NCI-H345 (cell line): ENCODE measurements around the gene PRLH.

Source experiments
- DNase-seq: peaks from one replicate; lab custom pipeline; 2025; lab: John Stamatoyannopoulos, UW

The PRLH gene

GRCh38 chr2:237539681-237540080, 26.7 kb upstream of the PRLH start:
- no peak for DNase-seq

DNA sequence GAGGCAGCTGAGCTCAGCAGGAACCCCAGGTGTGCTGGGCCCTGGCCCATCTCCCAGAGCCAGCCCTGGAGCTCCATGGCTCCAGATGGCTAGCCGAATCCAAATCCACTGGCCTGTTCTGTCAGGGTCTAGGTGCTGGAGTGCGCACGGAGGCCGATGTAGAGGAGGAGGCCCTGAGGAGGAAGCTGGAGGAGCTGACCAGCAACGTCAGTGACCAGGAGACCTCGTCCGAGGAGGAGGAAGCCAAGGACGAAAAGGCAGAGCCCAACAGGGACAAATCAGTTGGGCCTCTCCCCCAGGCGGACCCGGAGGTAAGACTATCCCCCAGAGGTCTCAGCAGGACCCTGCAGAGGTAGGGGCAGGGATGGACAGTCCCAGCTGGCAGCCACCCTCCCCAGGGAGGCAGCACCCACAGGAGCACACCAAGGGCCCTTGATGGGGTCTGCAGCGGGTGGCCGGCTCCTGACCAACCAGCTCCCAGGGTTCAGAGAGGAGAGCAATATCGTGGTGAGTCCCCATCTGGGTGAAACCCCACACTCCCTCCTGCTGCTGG, 26.1 kb upstream of the PRLH start:
- peak; percentile 32 for DNase-seq

- peak; percentile 69 for DNase-seq
Observed at GRCh38 chr2:237540823-237541222, 25.6 kb upstream of the PRLH start.

DNA sequence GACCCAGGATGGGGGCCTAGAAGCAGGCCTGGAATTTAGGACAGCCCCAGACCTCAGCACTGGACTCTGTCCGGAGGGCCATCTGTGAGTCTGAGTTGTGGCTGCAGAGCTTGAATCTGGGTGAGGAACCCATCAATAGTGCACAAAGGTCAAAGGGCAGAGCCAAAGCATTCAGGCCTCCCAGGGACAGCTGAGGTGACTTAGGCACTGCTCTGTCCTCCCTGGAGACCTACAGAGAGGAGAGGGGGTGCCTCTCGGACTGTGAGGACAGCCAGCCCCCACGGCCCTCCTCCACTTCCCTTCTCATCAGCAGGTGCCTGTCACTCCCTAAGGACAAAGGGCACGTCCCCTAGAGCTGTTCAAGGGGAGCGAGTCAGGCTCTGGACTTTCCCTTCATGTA, 25.1 kb upstream of the PRLH start:
- no peak for DNase-seq

GRCh38 chr2:237542001-237542704, 24.2 kb upstream of the PRLH start:
- DNase-seq: no peak

DNA sequence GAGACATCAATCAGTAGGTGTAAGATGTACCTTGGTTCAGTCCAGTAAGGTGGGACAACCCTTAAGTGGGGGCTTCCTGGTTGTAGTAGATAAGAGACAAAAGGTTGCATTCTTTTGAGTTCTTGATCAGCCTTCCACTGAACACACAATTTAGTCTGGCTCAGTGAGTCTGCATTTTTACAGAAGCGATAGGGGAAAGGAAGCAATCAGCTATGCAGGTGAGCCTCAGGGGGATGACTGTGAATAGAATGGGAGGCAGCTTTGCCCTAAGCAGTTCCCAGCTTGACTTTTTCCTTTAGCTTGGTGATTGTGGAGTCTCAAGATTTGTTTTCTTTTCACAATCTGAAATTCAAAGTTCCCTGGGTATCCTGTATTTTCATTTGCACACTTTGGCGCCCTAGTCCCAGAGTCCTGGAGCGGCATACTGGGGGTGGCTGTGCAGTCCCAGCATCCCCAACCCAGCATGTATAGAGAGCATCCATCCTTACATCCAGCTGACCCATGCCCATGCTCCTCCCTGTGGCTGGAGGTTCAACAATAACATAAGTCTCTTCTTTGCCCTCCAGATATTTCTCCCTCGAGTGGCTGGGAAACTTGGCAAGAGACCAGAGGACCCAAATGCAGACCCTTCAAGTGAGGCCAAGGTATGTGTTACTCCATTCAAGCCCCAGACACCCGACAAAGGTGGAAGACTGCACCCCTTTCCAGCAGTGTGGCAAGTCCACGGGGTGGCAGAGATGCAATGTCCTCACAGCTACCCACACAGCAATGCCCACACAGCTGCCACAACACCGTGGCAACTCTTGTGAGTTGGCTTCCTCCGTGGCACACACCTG, 20.1 kb upstream of the PRLH start:
- no peak for DNase-seq

DNA sequence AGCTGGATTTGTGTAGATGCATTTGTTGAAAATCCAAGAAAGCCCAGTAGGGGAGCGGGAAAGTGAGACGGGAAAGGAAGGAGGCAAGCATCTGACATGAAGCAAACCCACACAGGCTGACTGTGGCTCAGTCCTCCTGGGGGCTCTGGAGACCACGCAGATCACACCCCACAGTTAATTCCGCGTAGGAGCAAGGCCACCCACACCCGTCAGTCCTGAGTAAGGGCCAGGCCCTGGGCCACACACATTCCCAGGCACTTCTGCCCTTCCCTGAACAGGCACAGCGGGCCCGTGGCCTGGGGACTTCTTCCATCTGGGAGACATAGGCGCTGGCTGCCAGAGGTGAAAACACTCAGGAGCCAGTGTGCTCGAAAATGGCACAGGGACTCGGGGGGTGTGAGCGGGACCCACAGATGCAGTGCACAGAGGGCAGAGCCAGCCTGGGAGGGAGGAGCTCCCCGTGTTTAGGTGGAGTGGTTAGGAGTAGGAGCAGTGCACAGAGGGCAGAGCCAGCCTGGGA, 19.4 kb upstream of the PRLH start:
- DNase-seq: peak; percentile 6

- DNase-seq: peak; percentile 80
Observed at GRCh38 chr2:237547841-237548416, 18.4 kb upstream of the PRLH start.

DNA sequence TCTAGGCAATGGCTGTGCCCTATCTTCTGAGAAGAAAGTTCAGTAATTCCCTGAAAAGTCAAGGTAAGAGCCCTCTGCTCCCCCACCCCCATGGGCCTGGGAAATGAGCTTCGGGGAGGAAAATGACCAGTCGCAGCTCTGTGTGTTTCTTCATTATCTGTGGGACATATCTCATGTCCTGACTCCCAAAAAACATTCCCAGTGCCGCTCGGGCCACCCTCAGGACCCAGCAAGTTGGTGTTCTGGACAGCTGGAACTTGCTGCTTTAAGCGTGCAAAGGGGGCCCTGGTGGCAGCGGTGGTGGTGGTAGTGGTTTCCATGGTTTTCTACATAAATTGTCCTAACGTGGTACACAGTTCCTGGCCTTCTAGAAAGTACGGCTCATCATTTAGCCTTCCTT, 17.2 kb upstream of the PRLH start:
- no peak for DNase-seq

GRCh38 chr2:237549643-237550415, 16.5 kb upstream of the PRLH start:
- DNase-seq: peak; percentile 25

DNA sequence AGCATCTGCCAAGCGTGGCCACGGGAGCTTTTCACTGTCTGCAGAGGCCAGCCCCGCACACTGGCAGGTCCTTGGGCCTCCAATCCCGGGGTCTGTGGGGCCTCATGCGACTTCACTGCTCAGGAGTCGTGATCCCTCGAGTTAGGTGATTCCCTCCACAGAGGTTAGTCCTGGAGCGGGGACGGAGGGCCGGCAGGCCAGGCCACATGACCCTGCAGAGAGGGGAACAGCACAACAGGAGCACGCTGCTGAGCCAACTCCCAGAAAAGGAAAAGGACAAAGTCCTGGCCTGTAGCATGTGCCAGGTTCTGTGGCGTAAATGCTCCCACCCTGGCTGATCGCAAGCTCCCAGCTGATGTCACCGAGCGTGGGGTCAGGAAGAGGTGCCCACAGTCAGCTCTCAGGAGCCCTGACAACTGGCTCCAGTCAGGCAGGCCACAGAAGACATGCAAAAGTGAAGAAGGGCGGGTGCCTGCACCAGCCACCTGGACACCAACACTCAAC, 15.3 kb upstream of the PRLH start:
- DNase-seq: no peak

DNA sequence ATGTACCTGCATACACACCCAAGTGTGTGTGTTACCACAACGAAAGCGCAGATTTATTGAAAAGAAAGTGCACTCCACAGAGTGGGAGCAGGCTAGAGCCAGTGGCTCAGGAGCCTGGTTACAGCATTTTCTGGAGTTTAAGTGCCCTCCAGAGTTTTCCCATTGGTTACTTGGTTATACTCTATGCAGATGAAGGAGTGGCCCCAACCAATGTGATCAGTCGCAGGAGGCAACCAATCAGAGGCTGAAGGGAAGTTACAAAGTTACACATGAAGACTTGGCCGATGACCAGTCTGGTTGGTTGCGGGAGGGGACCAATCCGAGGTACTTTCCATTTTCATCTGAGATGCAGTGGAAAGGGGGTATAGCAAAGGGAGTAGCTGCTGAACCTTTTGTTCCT, 13.5 kb upstream of the PRLH start:
- no peak for DNase-seq

DNA sequence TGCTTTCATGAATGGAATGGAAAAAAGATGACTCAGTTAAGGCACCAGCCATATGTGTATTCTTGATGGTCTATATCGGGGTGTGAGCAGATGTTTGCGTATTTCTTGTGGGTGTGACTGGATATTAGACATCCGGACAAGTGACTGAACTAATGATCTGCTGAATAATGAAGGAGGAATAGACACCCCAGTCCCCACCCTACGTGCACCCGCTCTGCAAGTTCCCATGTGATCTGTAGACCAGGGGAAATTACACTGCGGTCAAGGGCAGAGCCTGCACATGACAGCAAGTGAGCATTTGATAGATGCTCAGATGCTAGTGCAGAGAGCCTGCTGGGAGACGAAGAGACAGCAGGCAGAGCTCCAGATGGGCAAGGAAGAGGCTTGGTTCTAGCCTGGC, 12.4 kb upstream of the PRLH start:
- DNase-seq: no peak

GRCh38 chr2:237555560-237555959, 10.8 kb upstream of the PRLH start:
- no peak for DNase-seq

DNA sequence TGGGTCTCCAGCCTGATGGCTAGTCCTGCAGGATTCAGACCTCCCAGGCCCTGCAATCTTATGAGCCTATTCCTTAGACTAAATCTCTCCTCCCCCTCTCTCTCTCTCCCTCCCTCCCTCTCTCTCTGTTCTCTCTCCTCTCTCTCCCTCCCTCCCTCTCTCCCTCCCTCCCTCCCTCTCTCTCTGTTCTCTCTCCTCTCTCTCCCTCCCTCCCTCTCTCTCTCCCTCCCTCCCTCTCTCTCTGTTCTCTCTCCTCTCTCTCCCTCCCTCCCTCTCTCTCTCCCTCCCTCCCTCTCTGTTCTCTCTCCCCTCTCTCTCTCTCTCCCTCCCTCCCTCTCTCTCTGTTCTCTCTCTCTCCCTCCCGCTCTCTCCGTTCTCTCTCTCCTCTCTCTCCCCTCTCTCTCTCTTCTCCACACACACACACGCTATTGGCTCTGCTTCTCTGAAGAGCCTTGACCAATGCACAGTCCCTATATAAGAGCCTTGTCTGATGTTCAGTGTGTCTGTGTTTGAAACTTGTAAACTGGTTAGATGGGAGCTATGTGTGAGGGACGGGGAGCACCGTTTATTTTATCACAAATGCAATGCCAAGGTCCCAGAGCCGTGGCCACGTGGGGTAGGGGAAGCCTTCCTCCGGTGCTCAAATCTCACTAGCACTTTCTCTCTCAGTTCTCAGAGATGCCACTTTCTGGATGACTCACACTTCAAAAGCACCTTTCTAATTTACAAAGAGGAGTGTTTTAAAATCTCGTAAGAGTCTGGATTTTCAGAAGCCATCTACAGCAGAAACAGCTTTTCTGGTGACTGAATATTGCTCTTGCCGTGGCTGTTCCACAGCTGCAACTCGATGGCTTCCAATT, 9.4 kb upstream of the PRLH start:
- DNase-seq: no peak

DNA sequence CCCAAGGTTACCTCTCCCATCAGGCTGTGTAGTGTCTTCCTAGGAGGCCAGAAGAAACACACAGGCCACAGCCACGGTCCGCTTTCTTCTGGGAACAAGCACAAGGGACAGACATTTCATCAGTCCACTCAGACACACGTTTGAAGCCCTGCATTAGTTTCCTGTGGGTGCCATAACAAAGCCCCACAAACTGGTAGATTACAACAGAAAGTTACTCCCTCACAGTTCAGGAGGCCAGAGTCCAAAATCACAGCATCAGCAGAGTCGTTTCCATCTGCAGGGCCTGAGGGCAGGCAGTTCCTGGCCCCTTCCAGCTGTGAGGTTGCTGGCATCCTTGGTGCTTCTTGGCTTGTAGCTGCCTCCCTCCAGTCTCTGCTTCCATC, 8.8 kb upstream of the PRLH start:
- no peak for DNase-seq

DNA sequence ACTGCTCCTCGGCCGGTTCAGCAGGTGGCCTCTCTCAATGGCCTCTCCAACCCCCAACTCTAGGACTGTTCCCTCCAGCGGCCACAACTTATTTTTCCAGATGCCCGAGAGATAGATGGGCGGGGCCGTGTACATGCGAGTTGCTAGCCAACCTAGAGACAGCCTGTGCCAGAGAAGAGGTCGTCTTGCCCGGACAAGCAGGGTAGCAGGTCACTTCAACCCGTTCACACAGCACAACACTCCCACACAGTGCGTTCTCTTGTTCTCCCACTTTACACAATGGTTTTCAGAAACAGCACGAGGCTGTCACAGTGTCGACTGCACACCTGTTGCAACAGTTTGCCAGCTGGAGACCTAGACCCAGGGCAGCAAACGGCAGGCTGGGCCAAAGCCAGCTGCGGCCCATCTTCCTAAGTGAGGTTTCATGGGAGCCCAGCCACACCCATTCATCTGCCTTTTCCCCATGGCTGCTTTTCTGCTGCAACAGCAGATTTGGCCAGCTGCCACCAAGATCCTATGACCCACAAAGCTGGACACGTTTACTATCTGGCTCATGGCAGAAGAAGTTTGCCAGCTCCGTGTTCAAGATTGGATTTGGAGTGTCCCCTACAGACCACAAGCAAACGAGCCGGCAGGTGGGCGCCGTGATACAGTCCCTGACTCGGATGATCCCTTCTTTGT, 7.3 kb upstream of the PRLH start:
- DNase-seq: peak; percentile 82

GRCh38 chr2:237561221-237561620, 5.2 kb upstream of the PRLH start:
- no peak for DNase-seq

GRCh38 chr2:237563816-237564215, 2.6 kb upstream of the PRLH start:
- DNase-seq: no peak

GRCh38 chr2:237564526-237565131, 1.7 kb upstream of the PRLH start:
- no peak for DNase-seq
